ENCODE results near the gene AKAP13. TPM values are rescaled to one million over a fixed set of nuclear protein-coding genes. Genes with fewer than 3 reads are reported as not detected.
A peak's percentile ranks its signal among the peaks of the same experiment; 100 is the strongest.

Gene AKAP13
- total and polyA plus RNA-seq, 7 donors: 18.2 to 126 (median 93.7) TPM

GRCh38 chr15:85334241-85334640 lies 46.2 kb upstream of the AKAP13 start:
- Histone ChIP-seq H3K27ac (no peak overlapping the region), H3K9me3 (no peaks in the 10 kb centered on the region), H3K4me1 (peaks cover 12% of the 10 kb centered on the region), H3K4me3 (no peak overlapping the region), H3K27me3 (ENCODE audit: insufficient read depth in 3 of 3, low read length in 2 of 3) (no peaks in the 10 kb centered on the region), H3K36me3 (ENCODE audit: insufficient read depth in 1 of 2, low read depth in 1 of 2) (no peaks in the 10 kb centered on the region)
- 96 to 98% (median 96%) methylated on average over 6 of the region's 6 CpGs for WGBS, 3 donors
- intact Hi-C loops (cut with DNase I): no loop called here
- TF ChIP-seq CTCF (IDR thresholded peaks at IDR 0.05): no peak
- ATAC-seq: no peak
- DNase-seq: no peak

GRCh38 chr15:85335193-85335942 lies 45.0 kb upstream of the AKAP13 start:
- no peaks in the 10 kb centered on the region for H3K36me3 ChIP-seq (ENCODE audit: insufficient read depth in 1 of 2, low read depth in 1 of 2)
- ATAC-seq (no peak), DNase-seq (no peak)
- no peaks in the 10 kb centered on the region for H3K9me3 ChIP-seq
- 85 to 88% (median 86%) methylated on average over 13 of the region's 13 CpGs for WGBS, 3 donors
- TF ChIP-seq CTCF (IDR thresholded peaks at IDR 0.05): no peak
- H3K27me3 ChIP-seq (ENCODE audit: insufficient read depth in 3 of 3, low read length in 2 of 3): no peaks in the 10 kb centered on the region
- no peak overlapping the region for H3K27ac ChIP-seq
- peaks cover 12% of the 10 kb centered on the region for H3K4me1 ChIP-seq
- intact Hi-C loops (cut with DNase I): no loop called here
- no peak overlapping the region for H3K4me3 ChIP-seq

- Histone ChIP-seq H3K27ac (peak overlapping the region; percentile 0), H3K9me3 (no peaks in the 10 kb centered on the region), H3K27me3 (ENCODE audit: insufficient read depth in 3 of 3, low read length in 2 of 3) (no peaks in the 10 kb centered on the region), H3K4me3 (no peak overlapping the region), H3K36me3 (ENCODE audit: insufficient read depth in 1 of 2, low read depth in 1 of 2) (no peaks in the 10 kb centered on the region), H3K4me1 (no peaks in the 10 kb centered on the region)
- TF ChIP-seq CTCF (IDR thresholded peaks at IDR 0.05): no peak
- peak; percentile 53 to 95 (median 93) for ATAC-seq
- no peak for DNase-seq
- WGBS, 3 donors: 38 to 43% (median 41%) methylated on average over 5 of the region's 5 CpGs
- intact Hi-C loops (cut with DNase I): no loop called here
Measured at GRCh38 chr15:85336880-85337279, 43.5 kb upstream of the AKAP13 start.

GRCh38 chr15:85337425-85338074 lies 42.9 kb upstream of the AKAP13 start:
- no peaks in the 10 kb centered on the region for H3K27me3 ChIP-seq (ENCODE audit: insufficient read depth in 3 of 3, low read length in 2 of 3)
- no peak for TF ChIP-seq CTCF (IDR thresholded peaks at IDR 0.05)
- DNase-seq: no peak
- intact Hi-C loops (cut with DNase I): no loop called here
- no peaks in the 10 kb centered on the region for H3K36me3 ChIP-seq (ENCODE audit: insufficient read depth in 1 of 2, low read depth in 1 of 2)
- no peaks in the 10 kb centered on the region for H3K9me3 ChIP-seq
- peak overlapping the region; percentile 0 for H3K27ac ChIP-seq
- 39 to 45% (median 44%) methylated on average over 9 of the region's 9 CpGs for WGBS, 3 donors
- ATAC-seq: peak in 3 of 4 donors; percentile 39 to 53 (median 42)
- H3K4me3 ChIP-seq: no peak overlapping the region
- H3K4me1 ChIP-seq: no peaks in the 10 kb centered on the region
